Keratinocyte (primary cell): ENCODE results near the gene IFT43. TPM values are rescaled to one million over a fixed set of nuclear protein-coding genes. Genes with fewer than 3 reads are reported as not detected.

ENCODE experiments used
- DNase-seq: peaks from one replicate; pipeline ENCODE4 v3.0.0-alpha.2; 2011; ENCODE audit warnings: low read depth, missing footprints, low spot score
- FAIRE-seq: peaks from 2 replicates; lab custom pipeline; 2011; peaks lifted over from hg19 to GRCh38; lab: Jason Lieb, UNC
- H2AFZ ChIP-seq: 2 replicates; pipeline ENCODE4 v1.6.0; 2012; ENCODE audit warnings: low read length, control low read depth, inconsistent platforms; ENCODE audit not compliant: control insufficient read depth
- H3K27ac ChIP-seq: 2 replicates; pipeline ENCODE4 v1.5.1; 2011; ENCODE audit warnings: low read length; ENCODE audit not compliant: control insufficient read depth, insufficient read depth
- H3K27me3 ChIP-seq: 3 replicates; pipeline ENCODE4 v1.6.0; 2011; ENCODE audit warnings: low read length; ENCODE audit not compliant: control insufficient read depth, insufficient read depth; ENCODE audit errors: extremely low read depth
- H3K36me3 ChIP-seq, 2 experiments: 2 replicates in 1 of 2; 3 replicates in 1 of 2; pipeline ENCODE4 v1.5.1; 2011; ENCODE audit warnings: low read length in 2 of 2, mild to moderate bottlenecking in 1 of 2; ENCODE audit not compliant: control insufficient read depth in 2 of 2, insufficient read depth in 2 of 2; ENCODE audit errors: extremely low read depth in 1 of 2
- H3K4me1 ChIP-seq: 3 replicates; pipeline ENCODE4 v1.5.1; 2011; ENCODE audit warnings: low read length; ENCODE audit not compliant: control insufficient read depth, insufficient read depth; ENCODE audit errors: extremely low read depth
- H3K4me2 ChIP-seq: 3 replicates; pipeline ENCODE4 v1.6.0; 2011; ENCODE audit warnings: low read depth, low read length; ENCODE audit not compliant: control insufficient read depth, insufficient read depth; ENCODE audit errors: extremely low read depth
- H3K4me3 ChIP-seq, 3 experiments: fragments of 200-600 bp in 1 of 3; sonication (generic) in 1 of 3; 2 replicates in 2 of 3; 3 replicates in 1 of 3; pipeline ENCODE4 v1.5.1; 2011 to 2016; ENCODE audit warnings: low read length in 3 of 3, mild to moderate bottlenecking in 3 of 3, control low read depth in 2 of 3, inconsistent platforms in 1 of 3, low read depth in 1 of 3, mixed read lengths in 1 of 3, mixed run types in 1 of 3, moderate library complexity in 1 of 3; ENCODE audit not compliant: control insufficient read depth in 2 of 3, insufficient read depth in 2 of 3; ENCODE audit errors: extremely low read depth in 1 of 3
- H3K79me2 ChIP-seq: 2 replicates; pipeline ENCODE4 v1.6.0; 2012; ENCODE audit warnings: low read length; ENCODE audit not compliant: control insufficient read depth, insufficient read depth
- H3K9ac ChIP-seq: 3 replicates; pipeline ENCODE4 v1.6.0; 2011; ENCODE audit warnings: low read length; ENCODE audit not compliant: control insufficient read depth, insufficient read depth; ENCODE audit errors: extremely low read depth
- H3K9me1 ChIP-seq: 3 replicates; pipeline ENCODE4 v1.6.0; 2011; ENCODE audit warnings: low read length; ENCODE audit not compliant: control insufficient read depth, insufficient read depth; ENCODE audit errors: extremely low read depth
- H3K9me3 ChIP-seq: 2 replicates; pipeline ENCODE4 v1.5.1; 2012; ENCODE audit warnings: low read depth, low read length; ENCODE audit not compliant: control insufficient read depth
- H4K20me1 ChIP-seq: 3 replicates; pipeline ENCODE4 v1.6.0; 2011; ENCODE audit warnings: low read length; ENCODE audit not compliant: control insufficient read depth, insufficient read depth; ENCODE audit errors: extremely low read depth
- CTCF ChIP-seq, 3 experiments: IDR thresholded peaks in 1 of 3; conservative IDR thresholded peaks in 1 of 3; optimal IDR thresholded peaks in 1 of 3; 2 replicates in 2 of 3; 3 replicates in 1 of 3; pipeline versions ENCODE3 to v1.5.1; 2011; ENCODE audit warnings: low read length in 3 of 3, mild to moderate bottlenecking in 3 of 3, moderate library complexity in 2 of 3, control low read depth in 1 of 3, inconsistent platforms in 1 of 3; ENCODE audit not compliant: insufficient read depth in 2 of 3; ENCODE audit errors: extremely low read depth in 1 of 3
- EZH2 ChIP-seq: IDR thresholded peaks from one replicate; pipeline ENCODE4 v1.6.1; 2012; ENCODE audit warnings: inconsistent platforms, mild to moderate bottlenecking, low read length, moderate library complexity
- dilution Hi-C: fragments of 300-500 bp; cut with MboI; formaldehyde crosslinking; loops from one replicate; pipeline ENCODE4 v1.7.0; 2020; ENCODE audit warnings: low sequenced_read_pairs; ENCODE audit not compliant: extremely low pct_ligation_motif_present
- polyA plus RNA-seq, 5 experiments: library from polyadenylated mRNA; depleted of rRNA in 3 of 5; stranded (reverse) in 3 of 5; stranded (forward) in 1 of 5; unstranded in 1 of 5; fragments of >200 nt; gene quantifications; 1 replicate in 1 of 5; 2 replicates in 3 of 5; 3 replicates in 1 of 5; pipeline versions ENCODE4 v1.2.1 to v1.2.3, GENCODE V29; 2011 to 2012; ENCODE audit warnings: missing spikeins in 2 of 5, low read depth in 1 of 5, low replicate concordance in 1 of 5

Gene IFT43
- polyA plus RNA-seq, 1 donor (not counting 4 experiments of a cell fraction or from before 2014, with no cell fraction given): 41.6 TPM

GRCh38 chr14:75968456-75968855, 17.1 kb upstream of the IFT43 start:
- H3K36me3 ChIP-seq: no peaks in the 10 kb centered on the region
- no peaks in the 10 kb centered on the region for H4K20me1 ChIP-seq
- no peak overlapping the region for H3K9ac ChIP-seq
- TF ChIP-seq EZH2 (no peak), CTCF (optimal IDR thresholded peaks at IDR 0.05 in 1 of 3, IDR thresholded peaks at IDR 0.05 in 1 of 3, conservative IDR thresholded peaks at IDR 0.05 in 1 of 3; ENCODE audit: extremely low read depth in 1 of 3, insufficient read depth in 2 of 3, low read length in 3 of 3) (no peak)
- no peak overlapping the region for H3K27ac ChIP-seq
- H3K79me2 ChIP-seq: no peaks in the 10 kb centered on the region
- H3K4me1 ChIP-seq: no peaks in the 10 kb centered on the region
- FAIRE-seq: no peak
- no peak for DNase-seq
- no peaks in the 10 kb centered on the region for H3K9me3 ChIP-seq
- H3K4me2 ChIP-seq: no peak overlapping the region
- peaks cover 2% of the 10 kb centered on the region for H3K9me1 ChIP-seq
- no peak overlapping the region for H2AFZ ChIP-seq
- H3K27me3 ChIP-seq: no peaks in the 10 kb centered on the region
- H3K4me3 ChIP-seq: no peak overlapping the region
- dilution Hi-C loops: no loop called here

GRCh38 chr14:75969126-75969525, 16.4 kb upstream of the IFT43 start:
- H3K9ac ChIP-seq: no peak overlapping the region
- no peak for FAIRE-seq

More at GRCh38 chr14:75969126-75969525, 16.4 kb upstream of the IFT43 start:
- Histone ChIP-seq H2AFZ (no peak overlapping the region), H3K36me3 (no peaks in the 10 kb centered on the region), H3K79me2 (no peaks in the 10 kb centered on the region), H3K27me3 (no peaks in the 10 kb centered on the region), H3K4me2 (no peak overlapping the region), H4K20me1 (no peaks in the 10 kb centered on the region), H3K9me3 (no peaks in the 10 kb centered on the region), H3K4me1 (no peaks in the 10 kb centered on the region), H3K4me3 (no peak overlapping the region), H3K27ac (no peak overlapping the region), H3K9me1 (peaks cover 2% of the 10 kb centered on the region)
- dilution Hi-C loops: no loop called here
- DNase-seq: no peak
- TF ChIP-seq EZH2 (no peak), CTCF (optimal IDR thresholded peaks at IDR 0.05 in 1 of 3, IDR thresholded peaks at IDR 0.05 in 1 of 3, conservative IDR thresholded peaks at IDR 0.05 in 1 of 3; ENCODE audit: extremely low read depth in 1 of 3, insufficient read depth in 2 of 3, low read length in 3 of 3) (no peak)
